D721Med (cell line): Measurements from ENCODE around the gene WIZ.

Source experiments
- DNase-seq: peaks from one replicate; pipeline ENCODE4 v3.0.0; 2011; ENCODE audit warnings: low spot score; ENCODE audit not compliant: insufficient read length
- FAIRE-seq: peaks from 2 replicates; lab custom pipeline; 2011; peaks lifted over from hg19 to GRCh38; lab: Jason Lieb, UNC
- TF ChIP-seq, protein P1 (sequence below): IDR thresholded peaks from 2 replicates; pipeline ENCODE4 v1.5.1; 2012; ENCODE audit warnings: mild to moderate bottlenecking, control low read depth; ENCODE audit not compliant: insufficient read depth; ENCODE audit errors: missing control alignments

The WIZ gene

DNA sequence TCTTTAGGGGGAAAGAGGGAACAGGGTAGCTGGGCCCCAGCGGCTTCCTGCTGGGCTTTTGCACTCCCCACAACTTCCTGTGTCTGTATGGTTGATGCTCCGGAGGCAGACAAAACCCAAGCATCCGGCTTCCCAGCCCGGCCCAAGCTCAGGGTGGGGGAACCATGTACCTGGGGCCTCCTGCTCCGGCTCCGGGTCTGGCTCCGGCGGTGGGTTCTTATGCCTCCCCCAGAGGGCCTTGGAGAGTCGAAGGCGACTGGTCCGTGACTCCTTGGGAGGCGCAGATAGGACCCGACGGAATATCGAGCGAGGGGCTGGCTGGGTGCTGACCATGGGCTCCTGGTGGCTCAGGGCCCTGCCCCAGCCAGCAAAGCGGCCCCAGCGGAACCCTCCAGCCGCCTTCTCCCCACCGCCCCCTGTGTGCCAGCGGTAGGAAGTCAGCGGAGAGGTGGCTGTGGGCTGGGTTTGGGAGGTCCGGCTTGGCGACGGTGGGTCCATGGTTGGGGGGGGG lies 14.2 kb upstream of the WIZ start:
- FAIRE-seq = no peak
- no peak for DNase-seq
- TF ChIP-seq, protein P1, sequence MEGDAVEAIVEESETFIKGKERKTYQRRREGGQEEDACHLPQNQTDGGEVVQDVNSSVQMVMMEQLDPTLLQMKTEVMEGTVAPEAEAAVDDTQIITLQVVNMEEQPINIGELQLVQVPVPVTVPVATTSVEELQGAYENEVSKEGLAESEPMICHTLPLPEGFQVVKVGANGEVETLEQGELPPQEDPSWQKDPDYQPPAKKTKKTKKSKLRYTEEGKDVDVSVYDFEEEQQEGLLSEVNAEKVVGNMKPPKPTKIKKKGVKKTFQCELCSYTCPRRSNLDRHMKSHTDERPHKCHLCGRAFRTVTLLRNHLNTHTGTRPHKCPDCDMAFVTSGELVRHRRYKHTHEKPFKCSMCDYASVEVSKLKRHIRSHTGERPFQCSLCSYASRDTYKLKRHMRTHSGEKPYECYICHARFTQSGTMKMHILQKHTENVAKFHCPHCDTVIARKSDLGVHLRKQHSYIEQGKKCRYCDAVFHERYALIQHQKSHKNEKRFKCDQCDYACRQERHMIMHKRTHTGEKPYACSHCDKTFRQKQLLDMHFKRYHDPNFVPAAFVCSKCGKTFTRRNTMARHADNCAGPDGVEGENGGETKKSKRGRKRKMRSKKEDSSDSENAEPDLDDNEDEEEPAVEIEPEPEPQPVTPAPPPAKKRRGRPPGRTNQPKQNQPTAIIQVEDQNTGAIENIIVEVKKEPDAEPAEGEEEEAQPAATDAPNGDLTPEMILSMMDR = no peak

DNA sequence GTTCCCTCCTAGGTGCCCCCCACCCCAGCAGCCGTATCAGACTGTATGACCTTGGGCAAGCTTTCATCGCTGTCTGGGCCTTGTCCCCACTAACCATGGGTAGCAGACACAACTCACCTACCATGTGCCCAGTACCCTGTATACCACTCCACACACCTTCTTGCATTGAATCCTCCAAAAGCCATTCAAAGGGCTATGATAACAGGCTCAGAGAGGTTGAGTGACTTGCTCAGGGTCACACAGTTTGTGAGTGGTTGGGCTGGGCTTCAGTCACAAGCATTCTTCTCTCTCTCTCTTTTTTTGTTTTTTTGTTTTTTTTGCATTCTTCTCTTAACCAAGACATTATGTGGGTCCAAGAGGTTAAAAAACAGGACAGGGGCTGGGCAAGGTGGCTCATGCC lies 11.9 kb upstream of the WIZ start:
- DNase-seq = peak; percentile 7
- TF ChIP-seq, protein P1 = no peak
- no peak for FAIRE-seq

DNA sequence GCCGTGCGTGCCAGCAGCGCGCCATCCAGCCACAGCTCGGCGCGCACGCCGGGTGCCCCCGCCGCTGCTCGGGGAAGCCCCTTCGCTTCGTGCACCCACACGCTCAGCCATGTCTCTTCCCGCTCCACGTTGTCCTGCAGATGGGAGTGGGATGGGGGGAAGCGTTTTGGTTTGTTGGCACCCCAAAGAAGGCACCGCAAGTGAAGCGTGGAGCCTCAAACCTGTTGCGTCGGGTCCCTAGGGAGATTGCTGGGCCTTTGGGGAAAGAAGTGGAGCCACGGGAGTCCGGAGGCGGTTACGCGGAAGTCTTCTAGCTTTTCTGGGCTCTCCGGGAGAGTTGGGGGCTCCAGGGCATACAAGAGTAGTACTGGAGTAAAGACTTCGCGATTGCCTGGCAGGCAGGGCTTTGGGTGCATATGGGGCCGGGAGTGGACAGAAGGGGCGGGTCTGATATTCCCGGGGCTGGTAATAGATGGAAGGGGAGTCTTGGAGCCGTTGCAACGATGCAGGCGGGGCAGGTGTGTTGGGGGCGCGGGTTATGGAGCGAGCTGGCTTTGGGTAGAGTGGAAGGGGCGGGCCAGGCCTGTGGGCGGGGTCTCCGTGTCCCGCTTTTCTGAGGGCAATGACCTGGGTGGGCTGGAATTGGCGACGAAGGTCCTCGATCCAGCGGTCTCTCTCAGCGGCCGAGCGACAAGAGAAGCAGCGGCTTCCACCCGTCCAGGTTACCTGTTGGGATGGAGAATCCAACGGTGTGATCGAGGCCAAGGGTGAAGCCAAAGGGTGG lies 8.1 kb upstream of the WIZ start:
- no peak for FAIRE-seq
- TF ChIP-seq, protein P1 = no peak

DNA sequence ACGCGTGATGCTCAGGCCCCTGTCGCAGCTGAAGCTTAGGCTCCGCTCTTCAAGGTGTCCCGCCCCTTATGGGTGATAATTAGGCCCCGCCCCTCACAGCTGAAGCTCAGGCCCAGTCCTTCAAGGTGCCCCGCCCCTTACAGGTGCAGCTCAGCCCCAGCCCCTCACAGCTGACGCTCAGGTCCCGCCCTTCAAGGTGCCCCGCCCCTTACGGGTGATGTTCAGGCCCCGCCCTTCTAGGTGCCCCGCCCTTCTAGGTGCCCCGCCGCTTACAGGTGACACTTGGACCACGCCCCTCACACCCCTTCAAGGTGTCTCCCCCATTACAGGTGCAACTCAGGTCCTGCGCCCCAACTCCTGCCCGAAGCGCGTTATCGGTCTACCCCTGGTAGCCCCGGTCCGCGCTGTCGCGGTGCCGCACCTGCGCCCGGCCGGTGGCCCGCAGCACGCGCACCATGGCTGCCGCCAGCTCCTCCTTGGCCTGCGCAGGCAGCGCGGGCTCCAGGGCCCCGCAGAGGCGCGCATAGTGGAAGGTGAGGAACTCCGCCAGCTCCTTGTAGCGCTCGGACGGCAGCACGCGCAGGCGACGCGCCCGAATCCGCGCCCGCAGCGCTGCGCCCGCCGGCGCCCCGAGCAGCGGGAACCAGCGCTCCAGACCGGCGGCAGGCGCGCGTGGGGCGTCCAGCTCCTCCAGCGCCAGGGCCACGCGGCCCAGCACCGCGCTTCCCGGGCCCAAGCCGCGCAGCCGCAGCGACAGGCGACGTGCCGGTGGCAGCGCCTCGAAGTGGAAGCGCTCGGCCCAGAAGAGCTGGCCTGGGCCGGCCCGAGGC lies 7.3 kb upstream of the WIZ start:
- no peak for FAIRE-seq
- TF ChIP-seq, protein P1 = no peak
- peak; percentile 46 for DNase-seq

More for the DNA sequence above, 8.1 kb upstream of the WIZ start:
- DNase-seq = peak; percentile 15

DNA sequence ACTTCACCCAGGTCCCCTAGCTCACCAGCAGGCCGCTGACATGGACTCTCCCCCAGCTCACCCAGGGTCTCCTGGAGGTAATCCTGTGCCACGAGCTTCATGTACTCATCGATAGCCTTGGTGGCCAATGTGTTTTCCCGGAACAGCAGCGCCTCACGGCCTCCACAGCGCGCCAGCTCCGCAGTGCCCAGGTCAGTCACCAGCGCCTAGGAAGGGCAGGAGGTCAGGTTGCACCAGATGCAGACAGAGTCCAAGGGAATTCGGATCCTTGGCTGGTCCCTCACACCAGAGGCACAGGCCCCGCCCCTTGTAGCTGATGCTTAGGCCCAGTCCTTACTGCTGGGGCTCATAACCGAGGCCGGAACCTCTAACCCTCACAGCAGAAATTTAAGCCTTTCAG lies 6.7 kb upstream of the WIZ start:
- no peak for FAIRE-seq

DNA sequence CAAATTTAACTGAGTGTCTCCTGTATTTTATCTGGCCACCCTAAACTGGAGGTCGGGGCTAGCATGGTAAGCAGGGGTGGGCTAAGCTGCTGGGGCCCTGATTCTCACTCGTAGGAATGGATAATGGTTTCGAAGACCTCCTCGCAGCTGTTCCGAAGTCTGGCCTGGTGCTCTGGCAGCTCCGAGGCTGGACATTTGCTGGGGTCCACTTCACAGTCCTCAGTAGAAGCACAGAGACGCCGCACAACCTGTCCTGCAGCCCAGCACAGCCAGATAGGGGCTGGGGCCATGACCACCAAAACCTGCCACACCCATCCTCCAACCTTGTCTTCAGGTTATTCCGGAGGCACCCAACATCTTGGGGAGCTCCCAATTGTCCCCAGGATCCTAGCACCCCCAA lies 6.2 kb upstream of the WIZ start:
- FAIRE-seq (no peak), DNase-seq (peak; percentile 5)
- TF ChIP-seq, protein P1 = no peak

More for the DNA sequence above, 6.7 kb upstream of the WIZ start:
- peak; percentile 10 for DNase-seq
- TF ChIP-seq, protein P1 = no peak
